HepG2 (cell line): ENCODE results near the gene RBM22. TPM values are rescaled to one million over a fixed set of nuclear protein-coding genes. Genes with fewer than 3 reads are reported as not detected.

ENCODE experiments used
- ARID3A ChIP-seq: IDR thresholded peaks from 2 replicates; pipeline ENCODE4 v1.6.1; 2012; ENCODE audit warnings: low read depth, low read length, improper control_type of control experiment
- CBX5 ChIP-seq: sonication (generic); formaldehyde crosslinking; IDR thresholded peaks from 2 replicates; pipeline ENCODE4 v1.4.0; 2020; ENCODE audit warnings: missing genetic modification reagents, borderline replicate concordance
- CERS6 ChIP-seq: sonication (generic); formaldehyde crosslinking; IDR thresholded peaks from 2 replicates; pipeline ENCODE4 v1.5.0; 2020; ENCODE audit warnings: missing genetic modification reagents
- FOXA3 ChIP-seq: IDR thresholded peaks from 2 replicates; pipeline ENCODE4 v1.6.1; 2016; ENCODE audit warnings: missing genetic modification reagents, missing compliant biosample characterization
- GATAD1 ChIP-seq: IDR thresholded peaks from 2 replicates; pipeline ENCODE4 v1.6.1; 2016; ENCODE audit warnings: missing genetic modification reagents, missing compliant biosample characterization
- MED13 ChIP-seq: sonication (generic); formaldehyde crosslinking; IDR thresholded peaks from 2 replicates; pipeline ENCODE4 v1.5.0; 2020; ENCODE audit warnings: missing genetic modification reagents
- TFE3 ChIP-seq: IDR thresholded peaks from 2 replicates; pipeline ENCODE4 v1.6.1; 2016
- ZBTB44 ChIP-seq: sonication (generic); formaldehyde crosslinking; IDR thresholded peaks from 2 replicates; pipeline ENCODE4 v1.4.0; 2020; ENCODE audit warnings: missing genetic modification reagents
- ZC3H13 ChIP-seq: sonication (generic); formaldehyde crosslinking; IDR thresholded peaks from 2 replicates; pipeline ENCODE4 v1.8.1; 2023; ENCODE audit warnings: mild to moderate bottlenecking, missing genetic modification reagents, moderate library complexity
- ZNF18 ChIP-seq: sonication (generic); formaldehyde crosslinking; IDR thresholded peaks from 2 replicates; pipeline ENCODE4 v1.8.0; 2022; ENCODE audit warnings: mild to moderate bottlenecking, missing genetic modification reagents; ENCODE audit not compliant: insufficient replicate concordance
- ZNF280D ChIP-seq: sonication (generic); formaldehyde crosslinking; IDR thresholded peaks from 2 replicates; pipeline ENCODE4 v1.5.1; 2020; ENCODE audit warnings: mild to moderate bottlenecking, missing genetic modification reagents
- ZNF343 ChIP-seq: sonication (generic); formaldehyde crosslinking; IDR thresholded peaks from 2 replicates; pipeline ENCODE4 v1.4.0; 2020; ENCODE audit warnings: mild to moderate bottlenecking, missing genetic modification reagents
- ZNF414 ChIP-seq: sonication (generic); formaldehyde crosslinking; IDR thresholded peaks from 2 replicates; pipeline ENCODE4 v1.5.0; 2020; ENCODE audit warnings: missing genetic modification reagents
- ZNF556 ChIP-seq: sonication (generic); formaldehyde crosslinking; IDR thresholded peaks from 2 replicates; pipeline ENCODE4 v1.4.0; 2020; ENCODE audit warnings: mild to moderate bottlenecking, missing genetic modification reagents, borderline replicate concordance
- polyA plus RNA-seq, 8 experiments: library from polyadenylated mRNA; depleted of rRNA in 3 of 8; stranded (reverse) in 7 of 8; unstranded in 1 of 8; fragments of >200 nt; fragmentation: Illumina TruSeq in 4 of 8; extraction: Trizol in 4 of 8; gene quantifications; 2 replicates each; pipeline versions ENCODE4 v1.2.1 to v1.2.3, GENCODE V29; 2011 to 2016; ENCODE audit warnings: low read depth in 4 of 8, missing spikeins in 1 of 8, mixed read lengths in 1 of 8; ENCODE audit not compliant: insufficient read depth in 1 of 8
- total RNA-seq, 5 experiments: library from RNA; depleted of rRNA; stranded (reverse); fragments of >200 nt; fragmentation: Illumina TruSeq; extraction: Trizol; gene quantifications; 2 replicates each; pipeline ENCODE4 v1.2.3, GENCODE V29; 2016; ENCODE audit warnings: low read depth in 1 of 5

The RBM22 gene
- total and polyA plus RNA-seq, 2 of the 13 experiments (the other 11 are each of a cell fraction or from before 2014, with no cell fraction given), result 28.3 to 35.0 TPM

GRCh38 chr5:150700594-150701377 is at the start of gene RBM22 (continued):
- TF ChIP-seq ARID3A (no peak), GATAD1 (peak; percentile 97), ZNF280D (no peak), ZNF18 (CRISPR knock-in tag) (peak; percentile 62), ZNF343 (no peak), FOXA3 (CRISPR knock-in tag) (peak; percentile 82), ZNF556 (CRISPR knock-in tag) (no peak; the same call in 1 of the 2 replicates), CBX5 (CRISPR knock-in tag) (no peak; the same call in 1 of the 2 replicates), ZC3H13 (CRISPR knock-in tag) (peak; percentile 35; the same call in 1 of the 2 replicates), MED13 (CRISPR knock-in tag) (no peak), ZBTB44 (CRISPR knock-in tag) (no peak), CERS6 (no peak), TFE3 (CRISPR knock-in tag) (no peak; the same call in 1 of the 2 replicates), ZNF414 (CRISPR knock-in tag) (no peak; the same call in 1 of the 2 replicates)
